Neuronal stem cell (in vitro differentiated cells): ENCODE measurements around the gene LTBP2.
A peak's percentile ranks its signal among the peaks of the same experiment; 100 is the strongest.

Experiments used
- DNase-seq: peaks from one replicate; pipeline ENCODE4 v3.0.0-alpha.2; 2013; ENCODE audit warnings: low spot score
- H2AFZ ChIP-seq: one replicate; pipeline ENCODE4 v1.6.1; 2013; ENCODE audit warnings: mild to moderate bottlenecking, low read length, inconsistent platforms
- H2AK5ac ChIP-seq: 2 replicates; pipeline ENCODE4 v1.6.1; 2013; ENCODE audit warnings: low read depth, mild to moderate bottlenecking, inconsistent platforms, low read length, moderate library complexity, mixed read lengths
- H2BK120ac ChIP-seq: 2 replicates; pipeline ENCODE4 v1.6.1; 2013; ENCODE audit warnings: low read depth, mild to moderate bottlenecking, inconsistent platforms, low read length, moderate library complexity, mixed read lengths
- H2BK12ac ChIP-seq: one replicate; pipeline ENCODE4 v1.6.1; 2013; ENCODE audit warnings: low read length, inconsistent platforms
- H2BK15ac ChIP-seq: 2 replicates; pipeline ENCODE4 v1.6.1; 2013; ENCODE audit warnings: mild to moderate bottlenecking, low read length, inconsistent platforms, mixed read lengths
- H2BK5ac ChIP-seq: one replicate; pipeline ENCODE4 v1.6.1; 2013; ENCODE audit warnings: inconsistent platforms, mild to moderate bottlenecking, low read length, moderate library complexity
- H3K14ac ChIP-seq: one replicate; pipeline ENCODE4 v1.6.1; 2013; ENCODE audit warnings: low read length, inconsistent platforms
- H3K18ac ChIP-seq: 2 replicates; pipeline ENCODE4 v1.6.1; 2013; ENCODE audit warnings: low read length, inconsistent platforms
- H3K23ac ChIP-seq: 2 replicates; pipeline ENCODE4 v1.6.1; 2013; ENCODE audit warnings: low read depth, mild to moderate bottlenecking, mixed read lengths, low read length, inconsistent platforms; ENCODE audit not compliant: poor library complexity
- H3K27ac ChIP-seq: replicated peaks from 3 replicates; pipeline ENCODE4 v1.5.1; 2013; ENCODE audit warnings: low read length, inconsistent platforms
- H3K27me3 ChIP-seq, 3 experiments: 2 replicates each; pipeline ENCODE4 v1.6.1; 2013; ENCODE audit warnings: low read length in 3 of 3, mild to moderate bottlenecking in 2 of 3, inconsistent platforms in 1 of 3, low read depth in 1 of 3, mixed read lengths in 1 of 3, moderate library complexity in 1 of 3; ENCODE audit not compliant: control insufficient read depth in 3 of 3, insufficient read depth in 3 of 3
- H3K36me3 ChIP-seq, 2 donors: replicated peaks in 1 of 2; 2 replicates each; pipeline ENCODE4 v1.6.1; 2013; ENCODE audit warnings: low read length in 2 of 2; ENCODE audit not compliant: control insufficient read depth in 2 of 2, insufficient read depth in 2 of 2
- H3K4ac ChIP-seq: 2 replicates; pipeline ENCODE4 v1.6.1; 2013; ENCODE audit warnings: inconsistent platforms, mild to moderate bottlenecking, low read length, moderate library complexity
- H3K4me1 ChIP-seq, 2 donors: 1 replicate in 1 of 2; 2 replicates in 1 of 2; pipeline ENCODE4 v1.6.1; 2013; ENCODE audit warnings: low read length in 2 of 2, low read depth in 1 of 2; ENCODE audit not compliant: control insufficient read depth in 2 of 2, insufficient read depth in 1 of 2
- H3K4me2 ChIP-seq: one replicate; pipeline ENCODE4 v1.6.1; 2013; ENCODE audit warnings: mild to moderate bottlenecking, low read length, inconsistent platforms; ENCODE audit not compliant: insufficient read depth, poor library complexity, severe bottlenecking
- H3K4me3 ChIP-seq, 2 donors: 2 replicates each; pipeline ENCODE4 v1.5.1; 2013; ENCODE audit warnings: low read length in 2 of 2, mild to moderate bottlenecking in 2 of 2, inconsistent platforms in 1 of 2, moderate library complexity in 1 of 2
- H3K79me1 ChIP-seq: one replicate; pipeline ENCODE4 v1.6.1; 2013; ENCODE audit warnings: low read depth, mild to moderate bottlenecking, inconsistent platforms, low read length, moderate library complexity
- H3K9ac ChIP-seq: one replicate; pipeline ENCODE4 v1.6.1; 2013; ENCODE audit warnings: mild to moderate bottlenecking, low read depth, low read length, inconsistent platforms; ENCODE audit not compliant: poor library complexity
- H3K9me3 ChIP-seq, 2 donors: replicated peaks in 1 of 2; 2 replicates each; pipeline versions ENCODE3 to v1.6.1; 2013; ENCODE audit warnings: low read length in 2 of 2, mild to moderate bottlenecking in 2 of 2, inconsistent platforms in 1 of 2, low read depth in 1 of 2, mixed read lengths in 1 of 2, moderate library complexity in 1 of 2; ENCODE audit not compliant: control insufficient read depth in 2 of 2, insufficient read depth in 1 of 2
- H4K8ac ChIP-seq: one replicate; pipeline ENCODE4 v1.6.1; 2013; ENCODE audit warnings: low read depth, mild to moderate bottlenecking, inconsistent platforms, low read length, moderate library complexity
- H4K91ac ChIP-seq: one replicate; pipeline ENCODE4 v1.6.1; 2013; ENCODE audit warnings: low read length, low read depth, mild to moderate bottlenecking, inconsistent platforms; ENCODE audit not compliant: poor library complexity
- WGBS, 2 donors: extraction: QIAGEN DNeasy Blood & Tissue Kit; methylation state at CpG; one replicate each; pipeline ENCODE4 v1.1.7; 2013; ENCODE audit warnings: missing lambda C conversion rate in 2 of 2, mixed read lengths in 1 of 2; ENCODE audit not compliant: insufficient read length in 2 of 2, insufficient replicate concordance in 1 of 2; ENCODE audit errors: extremely low coverage in 2 of 2; 5-methylcytosine and 5-hydroxymethylcytosine counted together

LTBP2 gene

GRCh38 chr14:74531006-74531405 lies 81.0 kb downstream of the LTBP2 start:
- Histone ChIP-seq H4K8ac (no peak overlapping the region), H2BK15ac (no peak overlapping the region), H2BK120ac (no peak overlapping the region), H3K18ac (no peak overlapping the region), H3K36me3 (no peaks in the 10 kb centered on the region), H2BK5ac (no peak overlapping the region), H2AK5ac (no peak overlapping the region), H3K9me3 (no peaks in the 10 kb centered on the region), H2BK12ac (no peak overlapping the region), H3K4me2 (no peak overlapping the region), H3K4ac (no peak overlapping the region), H3K79me1 (no peaks in the 10 kb centered on the region), H2AFZ (peak overlapping the region; percentile 84), H3K27ac (no peak overlapping the region), H4K91ac (no peak overlapping the region), H3K14ac (no peak overlapping the region), H3K23ac (no peak overlapping the region), H3K4me1 (peaks cover 4 to 5% of the 10 kb centered on the region in 2 donors), H3K9ac (no peak overlapping the region), H3K4me3 (no peak overlapping the region), H3K27me3 (peaks cover 0 to 27% (median 0%) of the 10 kb centered on the region in 3 experiments)
- WGBS, 2 donors, result no CpG with 5 or more reads among the region's 3 CpGs
- DNase-seq, result no peak

- Histone ChIP-seq H2BK120ac (no peak overlapping the region), H3K9ac (no peak overlapping the region), H2BK15ac (peak overlapping the region; percentile 10), H3K4me1 (peaks cover 4 to 16% of the 10 kb centered on the region in 2 donors), H3K23ac (no peak overlapping the region), H4K8ac (no peak overlapping the region), H3K18ac (no peak overlapping the region), H3K27ac (no peak overlapping the region), H3K9me3 (no peaks in the 10 kb centered on the region), H3K36me3 (no peaks in the 10 kb centered on the region), H2BK12ac (peak overlapping the region; percentile 14), H3K4me3 (no peak overlapping the region), H3K4ac (no peak overlapping the region), H3K4me2 (no peak overlapping the region), H3K14ac (no peak overlapping the region), H2AK5ac (no peak overlapping the region), H2AFZ (no peak overlapping the region), H3K79me1 (no peaks in the 10 kb centered on the region), H3K27me3 (peaks cover 0 to 19% (median 0%) of the 10 kb centered on the region in 3 experiments), H2BK5ac (peak overlapping the region; percentile 46), H4K91ac (no peak overlapping the region)
- WGBS, 2 donors, result no CpG with 5 or more reads among the region's 10 CpGs
- no peak for DNase-seq
Measured at GRCh38 chr14:74528886-74529285, 83.2 kb downstream of the LTBP2 start.

DNA sequence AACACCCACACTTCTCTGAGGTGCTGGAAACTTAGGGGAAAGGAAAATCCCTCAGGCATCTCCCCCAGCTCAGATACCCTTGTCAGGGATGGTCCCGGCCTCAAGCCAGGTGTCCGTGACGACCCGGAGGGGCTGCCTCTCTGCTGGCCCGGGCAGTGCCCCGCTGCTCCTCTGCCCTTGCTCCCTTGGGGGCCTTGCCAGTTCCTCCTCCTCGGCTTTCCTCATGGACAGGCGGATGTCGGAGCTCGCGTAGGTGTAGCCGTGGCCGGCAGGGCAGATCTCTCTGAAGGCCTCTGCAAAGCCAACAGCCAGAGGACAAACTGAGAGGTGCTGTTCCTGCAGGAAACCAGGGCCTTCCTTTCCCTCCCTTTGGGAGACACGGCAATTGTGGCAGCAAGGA lies 83.6 kb downstream of the LTBP2 start:
- Histone ChIP-seq H3K9me3 (no peaks in the 10 kb centered on the region), H3K79me1 (no peaks in the 10 kb centered on the region), H3K4ac (no peak overlapping the region), H3K4me2 (no peak overlapping the region), H2BK120ac (no peak overlapping the region), H2BK12ac (no peak overlapping the region), H2AK5ac (no peak overlapping the region), H4K91ac (no peak overlapping the region), H3K4me3 (no peak overlapping the region), H3K27me3 (peaks cover 0 to 23% (median 0%) of the 10 kb centered on the region in 3 experiments), H4K8ac (no peak overlapping the region), H3K18ac (peak overlapping the region; percentile 23), H3K9ac (peak overlapping the region; percentile 1), H3K4me1 (peaks cover 4 to 21% of the 10 kb centered on the region in 2 donors), H2AFZ (no peak overlapping the region), H3K14ac (no peak overlapping the region), H3K23ac (no peak overlapping the region), H2BK5ac (peak overlapping the region; percentile 46), H3K36me3 (no peaks in the 10 kb centered on the region), H2BK15ac (peak overlapping the region; percentile 10), H3K27ac (no peak overlapping the region)
- WGBS, 2 donors, result no CpG with 5 or more reads among the region's 14 CpGs
- DNase-seq, result no peak

GRCh38 chr14:74527736-74528280 lies 84.2 kb downstream of the LTBP2 start:
- H3K23ac ChIP-seq, result no peak overlapping the region
- no peaks in the 10 kb centered on the region for H3K9me3 ChIP-seq
- no peak overlapping the region for H2BK12ac ChIP-seq
- DNase-seq, result no peak
- peaks cover 0 to 26% (median 0%) of the 10 kb centered on the region in 3 experiments for H3K27me3 ChIP-seq
- no peaks in the 10 kb centered on the region for H3K79me1 ChIP-seq
- peak overlapping the region; percentile 64 for H2AK5ac ChIP-seq
- H3K27ac ChIP-seq, result no peak overlapping the region
- WGBS, 2 donors, result no CpG with 5 or more reads among the region's 10 CpGs
- H3K18ac ChIP-seq, result peak overlapping the region; percentile 1
- H2AFZ ChIP-seq, result no peak overlapping the region
- no peak overlapping the region for H3K4ac ChIP-seq
- H3K36me3 ChIP-seq, result no peaks in the 10 kb centered on the region
- no peak overlapping the region for H2BK120ac ChIP-seq
- no peak overlapping the region for H4K8ac ChIP-seq
- no peak overlapping the region for H4K91ac ChIP-seq
- H2BK15ac ChIP-seq, result no peak overlapping the region
- no peak overlapping the region for H3K4me2 ChIP-seq
- peak overlapping the region; percentile 15 for H2BK5ac ChIP-seq
- peaks cover 4 to 27% of the 10 kb centered on the region in 2 donors for H3K4me1 ChIP-seq
- no peak overlapping the region for H3K14ac ChIP-seq
- H3K4me3 ChIP-seq, result no peak overlapping the region
- H3K9ac ChIP-seq, result peak overlapping the region; percentile 25
